Measurements from ENCODE around the gene FGF18. TPM values are rescaled to one million over a fixed set of nuclear protein-coding genes. Genes with fewer than 3 reads are reported as not detected.
A peak's percentile ranks its signal among the peaks of the same experiment; 100 is the strongest.
"Not testable (repeated sequence)": the region's sequence is repeated elsewhere in the genome, so short reads cannot be mapped to it uniquely, and the experiment has no call there.

The FGF18 gene
- total RNA-seq, 2 experiments from 2014 or later, result 0.31 to 0.33 TPM

DNA sequence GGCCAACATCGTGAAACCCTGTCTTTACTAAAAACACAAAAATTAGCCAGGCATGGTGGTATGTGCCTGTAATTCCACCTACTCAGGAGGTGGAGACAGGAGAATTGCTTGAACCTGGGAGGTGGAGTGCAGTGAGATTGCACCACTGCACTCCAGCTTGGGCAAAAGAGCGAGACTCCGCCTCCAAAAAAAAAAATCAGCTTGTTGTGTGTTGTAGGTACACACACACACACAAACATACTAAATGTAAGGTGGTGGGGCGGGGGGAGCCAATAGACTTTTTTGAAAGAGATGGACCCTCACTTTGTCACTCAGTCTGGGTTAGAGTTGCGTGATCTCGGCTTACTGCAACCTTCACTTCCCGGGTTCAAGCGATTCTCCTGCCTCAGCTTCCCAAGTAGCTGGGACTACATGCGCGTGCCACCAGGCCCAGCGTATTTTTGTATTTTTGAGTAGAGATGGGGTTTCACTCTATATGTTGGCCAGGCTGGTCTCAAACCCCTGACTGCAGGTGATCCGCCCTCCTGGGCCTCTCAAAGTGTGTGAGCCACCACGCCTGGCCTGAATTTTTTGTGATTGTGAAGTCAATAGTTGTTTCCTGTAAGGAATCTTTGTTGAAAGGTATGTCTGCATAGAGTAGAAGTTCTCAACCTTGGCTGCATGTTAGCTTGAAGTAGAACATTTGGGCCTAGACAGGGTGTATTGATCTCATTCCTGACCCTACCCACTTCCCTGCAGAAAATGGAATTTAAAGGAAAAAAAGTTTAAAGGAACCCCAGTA is 18.1 kb upstream of the FGF18 start:
- DNase-seq (no peak), ATAC-seq (ENCODE audit: poor library complexity) (no peak)
- ChIA-PET CTCF (no interaction called here), POLR2A (interaction anchor here (1.2 kb wide), 1 partner anchor 12 kb away, joined by 5 read pairs; no protein-coding TSS in a partner anchor)
- H3K27me3 ChIP-seq (ENCODE audit: control insufficient read depth in 1 of 2, insufficient read depth in 2 of 2, low read length in 2 of 2), result no peaks in the 10 kb centered on the region
- H3K4me1 Mint-ChIP-seq (ENCODE audit: low read depth), result peaks cover 47% of the 10 kb centered on the region
- no peaks in the 10 kb centered on the region for H3K9me3 Mint-ChIP-seq
- no peak overlapping the region for H3K4me3 ChIP-seq (ENCODE audit: low read length)
- H3K36me3 ChIP-seq (ENCODE audit: insufficient read depth, low read length), result peaks cover 74% of the 10 kb centered on the region
- no peak overlapping the region for H3K4me3 Mint-ChIP-seq
- intact Hi-C loops (cut with DNase I, micrococcal nuclease), result no loop called here
- H3K27ac Mint-ChIP-seq, result no peak overlapping the region
- TF ChIP-seq, protein P1, sequence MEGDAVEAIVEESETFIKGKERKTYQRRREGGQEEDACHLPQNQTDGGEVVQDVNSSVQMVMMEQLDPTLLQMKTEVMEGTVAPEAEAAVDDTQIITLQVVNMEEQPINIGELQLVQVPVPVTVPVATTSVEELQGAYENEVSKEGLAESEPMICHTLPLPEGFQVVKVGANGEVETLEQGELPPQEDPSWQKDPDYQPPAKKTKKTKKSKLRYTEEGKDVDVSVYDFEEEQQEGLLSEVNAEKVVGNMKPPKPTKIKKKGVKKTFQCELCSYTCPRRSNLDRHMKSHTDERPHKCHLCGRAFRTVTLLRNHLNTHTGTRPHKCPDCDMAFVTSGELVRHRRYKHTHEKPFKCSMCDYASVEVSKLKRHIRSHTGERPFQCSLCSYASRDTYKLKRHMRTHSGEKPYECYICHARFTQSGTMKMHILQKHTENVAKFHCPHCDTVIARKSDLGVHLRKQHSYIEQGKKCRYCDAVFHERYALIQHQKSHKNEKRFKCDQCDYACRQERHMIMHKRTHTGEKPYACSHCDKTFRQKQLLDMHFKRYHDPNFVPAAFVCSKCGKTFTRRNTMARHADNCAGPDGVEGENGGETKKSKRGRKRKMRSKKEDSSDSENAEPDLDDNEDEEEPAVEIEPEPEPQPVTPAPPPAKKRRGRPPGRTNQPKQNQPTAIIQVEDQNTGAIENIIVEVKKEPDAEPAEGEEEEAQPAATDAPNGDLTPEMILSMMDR (IDR thresholded peaks at IDR 0.05), result no peak
- H3K27ac ChIP-seq (ENCODE audit: low read depth in 1 of 2, low read length in 2 of 2), result no peak overlapping the region
- H3K27me3 Mint-ChIP-seq, result no peaks in the 10 kb centered on the region
- peaks cover 7% of the 10 kb centered on the region for H3K4me1 ChIP-seq (ENCODE audit: insufficient read depth, low read length)
- no peaks in the 10 kb centered on the region for H3K9me3 ChIP-seq (ENCODE audit: control insufficient read depth in 1 of 2, insufficient read depth in 1 of 2, low read length in 2 of 2)
- H3K36me3 Mint-ChIP-seq (ENCODE audit: low read depth), result peaks cover 80% of the 10 kb centered on the region

DNA sequence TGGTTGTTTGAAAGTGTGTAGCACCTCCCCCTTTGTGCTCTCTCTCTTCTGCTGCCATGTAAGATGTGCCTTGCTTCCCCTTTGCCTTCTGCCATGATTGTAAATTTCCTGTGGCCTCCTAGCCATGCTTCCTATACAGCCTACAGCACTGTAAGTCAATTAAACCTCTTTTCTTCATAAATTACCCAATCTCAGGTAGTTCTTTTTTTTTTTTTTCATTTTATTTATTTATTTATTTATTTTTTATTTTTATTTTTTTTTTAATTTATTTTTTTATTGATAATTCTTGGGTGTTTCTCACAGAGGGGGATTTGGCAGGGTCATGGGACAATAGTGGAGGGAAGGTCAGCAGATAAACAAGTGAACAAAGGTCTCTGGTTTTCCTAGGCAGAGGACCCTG is 16.7 kb upstream of the FGF18 start:
- DNase-seq; H3K4me3 Mint-ChIP-seq; H3K9me3 ChIP-seq (ENCODE audit: control insufficient read depth in 1 of 2, insufficient read depth in 1 of 2, low read length in 2 of 2); H3K4me3 ChIP-seq (ENCODE audit: low read length); ATAC-seq (ENCODE audit: poor library complexity); H3K27me3 ChIP-seq (ENCODE audit: control insufficient read depth in 1 of 2, insufficient read depth in 2 of 2, low read length in 2 of 2); H3K4me1 ChIP-seq (ENCODE audit: insufficient read depth, low read length); CTCF ChIA-PET; POLR2A ChIA-PET; H3K9me3 Mint-ChIP-seq; intact Hi-C loops (cut with DNase I, micrococcal nuclease); H3K27ac ChIP-seq (ENCODE audit: low read depth in 1 of 2, low read length in 2 of 2); H3K27me3 Mint-ChIP-seq; H3K27ac Mint-ChIP-seq: not testable (repeated sequence)
- peaks cover 80% of the 10 kb centered on the region for H3K36me3 Mint-ChIP-seq (ENCODE audit: low read depth)
- peaks cover 50% of the 10 kb centered on the region for H3K4me1 Mint-ChIP-seq (ENCODE audit: low read depth)
- H3K36me3 ChIP-seq (ENCODE audit: insufficient read depth, low read length), result peaks cover 74% of the 10 kb centered on the region

DNA sequence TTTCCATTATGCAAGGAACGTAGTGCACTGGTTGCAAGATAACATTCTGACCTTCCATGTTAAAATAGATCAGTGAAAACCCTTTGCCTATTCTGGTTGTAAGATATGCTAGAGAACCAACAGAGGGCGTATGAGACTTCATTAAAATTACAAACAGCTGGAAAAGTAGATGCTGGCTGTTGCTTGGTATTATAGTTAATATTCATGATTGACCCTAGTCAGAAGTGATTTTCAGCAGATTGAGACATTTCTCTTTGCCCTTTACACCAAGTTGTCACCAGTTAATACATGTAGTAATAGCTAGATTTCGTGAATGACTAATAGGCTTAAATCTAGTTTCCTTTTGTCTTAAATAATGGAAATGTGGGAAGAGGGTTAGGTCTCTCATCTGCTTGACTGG is 13.8 kb upstream of the FGF18 start:
- H3K9me3 ChIP-seq (ENCODE audit: control insufficient read depth in 1 of 2, insufficient read depth in 1 of 2, low read length in 2 of 2), result no peaks in the 10 kb centered on the region
- Mint-ChIP-seq H3K36me3 (ENCODE audit: low read depth) (peaks cover 79% of the 10 kb centered on the region), H3K4me1 (ENCODE audit: low read depth) (peaks cover 53% of the 10 kb centered on the region), H3K27me3 (no peaks in the 10 kb centered on the region), H3K4me3 (no peak overlapping the region), H3K9me3 (no peaks in the 10 kb centered on the region), H3K27ac (peak overlapping the region; percentile 66)
- TF ChIP-seq, protein P1 (IDR thresholded peaks at IDR 0.05), result no peak
- H3K4me3 ChIP-seq (ENCODE audit: low read length), result no peak overlapping the region
- intact Hi-C loops (cut with DNase I, micrococcal nuclease), result no loop called here
- CTCF ChIA-PET, result no interaction called here
- no peaks in the 10 kb centered on the region for H3K27me3 ChIP-seq (ENCODE audit: control insufficient read depth in 1 of 2, insufficient read depth in 2 of 2, low read length in 2 of 2)
- H3K36me3 ChIP-seq (ENCODE audit: insufficient read depth, low read length), result peaks cover 71% of the 10 kb centered on the region
- peaks cover 3% of the 10 kb centered on the region for H3K4me1 ChIP-seq (ENCODE audit: insufficient read depth, low read length)
- no peak overlapping the region for H3K27ac ChIP-seq (ENCODE audit: low read depth in 1 of 2, low read length in 2 of 2)
- DNase-seq (no peak), ATAC-seq (ENCODE audit: poor library complexity) (no peak)
- POLR2A ChIA-PET, result interaction anchor here (0.6 kb wide), 1 partner anchor 14 kb away, joined by 3 read pairs; the partner anchor contains the start of gene FGF18

DNA sequence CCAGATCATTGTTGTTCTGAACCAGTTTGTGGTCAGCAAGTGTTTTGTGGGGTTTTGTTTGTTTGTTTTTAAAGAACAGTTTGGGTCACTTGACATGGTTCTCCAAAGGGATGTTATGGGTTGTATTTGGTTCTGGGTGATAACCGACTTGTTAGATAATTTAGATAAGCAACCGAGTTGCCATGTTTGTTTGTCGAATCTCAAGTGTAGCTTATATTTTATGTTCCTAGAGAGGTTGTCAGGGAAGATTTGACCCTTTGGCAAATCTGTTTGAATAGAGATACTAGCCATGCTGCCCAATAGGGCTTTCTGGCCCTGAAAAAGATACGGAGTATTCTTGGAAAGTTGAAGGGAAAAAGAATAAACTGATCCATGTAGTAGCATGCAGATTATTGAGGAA is 12.2 kb upstream of the FGF18 start:
- no peak overlapping the region for H3K4me3 ChIP-seq (ENCODE audit: low read length)
- peaks cover 72% of the 10 kb centered on the region for H3K36me3 ChIP-seq (ENCODE audit: insufficient read depth, low read length)
- intact Hi-C loops (cut with DNase I, micrococcal nuclease), result no loop called here
- no peak for DNase-seq
- ATAC-seq (ENCODE audit: poor library complexity), result no peak
- H3K9me3 ChIP-seq (ENCODE audit: control insufficient read depth in 1 of 2, insufficient read depth in 1 of 2, low read length in 2 of 2), result no peaks in the 10 kb centered on the region
- H3K4me1 Mint-ChIP-seq (ENCODE audit: low read depth), result peaks cover 48% of the 10 kb centered on the region
- no peaks in the 10 kb centered on the region for H3K27me3 ChIP-seq (ENCODE audit: control insufficient read depth in 1 of 2, insufficient read depth in 2 of 2, low read length in 2 of 2)
- no peaks in the 10 kb centered on the region for H3K4me1 ChIP-seq (ENCODE audit: insufficient read depth, low read length)
- POLR2A ChIA-PET, result no interaction called here
- TF ChIP-seq, protein P1 (IDR thresholded peaks at IDR 0.05), result no peak
- CTCF ChIA-PET, result no interaction called here
- H3K27ac ChIP-seq (ENCODE audit: low read depth in 1 of 2, low read length in 2 of 2), result no peak overlapping the region
- no peaks in the 10 kb centered on the region for H3K27me3 Mint-ChIP-seq
- no peak overlapping the region for H3K4me3 Mint-ChIP-seq
- H3K27ac Mint-ChIP-seq, result no peak overlapping the region
- H3K36me3 Mint-ChIP-seq (ENCODE audit: low read depth), result peaks cover 81% of the 10 kb centered on the region
- H3K9me3 Mint-ChIP-seq, result no peaks in the 10 kb centered on the region
